Measurements from ENCODE around the gene CCL22. TPM values are rescaled to one million over a fixed set of nuclear protein-coding genes. Genes with fewer than 3 reads are reported as not detected.
A peak's percentile ranks its signal among the peaks of the same experiment; 100 is the strongest.
"Not testable (repeated sequence)": the region's sequence is repeated elsewhere in the genome, so short reads cannot be mapped to it uniquely, and the experiment has no call there.

Gene CCL22
- total RNA-seq, 1 experiment from 2014 or later, result not detected

DNA sequence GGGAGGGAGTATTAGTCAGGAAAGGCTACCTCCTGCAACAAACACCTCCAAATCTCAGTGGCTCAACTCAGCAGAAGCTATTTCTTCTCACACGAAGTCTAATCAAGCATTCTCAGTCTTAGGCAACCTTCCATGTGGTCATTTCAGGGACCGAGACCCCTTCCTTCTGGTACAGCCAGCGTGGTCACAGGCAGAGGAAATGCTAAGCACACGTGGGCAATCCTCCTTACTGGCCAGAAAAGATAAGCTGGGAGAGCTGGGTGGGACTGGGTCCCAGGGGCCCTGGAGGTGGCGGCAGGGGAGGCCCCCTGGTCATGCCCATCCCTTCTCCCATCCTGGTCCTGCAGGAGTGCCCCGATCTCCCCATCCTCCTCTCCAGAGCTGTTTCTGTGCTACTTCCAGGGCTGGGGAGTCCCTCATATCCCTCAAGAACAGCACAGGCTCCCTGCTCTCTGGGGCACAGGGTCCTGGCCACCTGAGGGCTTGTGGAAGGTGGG, 8.0 kb downstream of the CCL22 start:
- H3K36me3 ChIP-seq, result no peaks in the 10 kb centered on the region
- no peaks in the 10 kb centered on the region; the same call in 1 of the 2 replicates for H3K9me3 ChIP-seq
- no peak overlapping the region for H3K4me3 ChIP-seq
- peaks cover 3% of the 10 kb centered on the region; the same call in 1 of the 2 replicates for H3K27me3 ChIP-seq
- no peak for DNase-seq

DNA sequence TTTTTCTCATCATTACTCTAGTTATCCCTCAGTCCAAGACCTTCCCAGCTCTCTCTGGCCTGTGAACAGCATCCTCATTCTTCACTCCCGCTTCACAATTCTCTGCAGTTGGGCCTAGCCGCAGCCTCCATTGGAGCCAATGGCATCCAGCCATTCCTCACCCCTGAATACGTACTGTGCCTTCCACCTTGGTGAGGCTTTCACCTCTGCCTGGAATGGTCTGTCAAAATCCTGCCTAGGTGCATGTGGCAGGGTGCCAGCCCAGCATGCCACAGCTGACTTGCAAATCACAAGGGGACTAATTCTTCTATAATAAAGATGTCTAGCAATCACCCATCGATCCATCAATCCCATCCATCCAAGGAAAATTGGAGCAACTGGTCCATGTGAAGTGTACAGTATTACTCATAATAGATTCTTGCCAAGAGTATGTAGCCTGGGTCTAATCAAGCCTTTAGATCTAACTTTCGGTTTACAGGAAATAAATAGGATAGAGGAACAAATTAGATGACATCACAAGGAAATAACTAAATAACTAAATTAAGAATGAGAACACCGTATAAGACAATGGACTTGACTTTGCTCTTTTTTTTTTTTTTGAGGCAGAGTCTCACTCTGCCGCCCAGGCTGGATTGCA, 8.7 kb downstream of the CCL22 start:
- Histone ChIP-seq H3K27me3 (peaks cover 3% of the 10 kb centered on the region; the same call in 1 of the 2 replicates), H3K36me3 (no peaks in the 10 kb centered on the region), H3K4me3 (no peak overlapping the region), H3K9me3 (no peaks in the 10 kb centered on the region; the same call in 1 of the 2 replicates)
- no peak for DNase-seq

DNA sequence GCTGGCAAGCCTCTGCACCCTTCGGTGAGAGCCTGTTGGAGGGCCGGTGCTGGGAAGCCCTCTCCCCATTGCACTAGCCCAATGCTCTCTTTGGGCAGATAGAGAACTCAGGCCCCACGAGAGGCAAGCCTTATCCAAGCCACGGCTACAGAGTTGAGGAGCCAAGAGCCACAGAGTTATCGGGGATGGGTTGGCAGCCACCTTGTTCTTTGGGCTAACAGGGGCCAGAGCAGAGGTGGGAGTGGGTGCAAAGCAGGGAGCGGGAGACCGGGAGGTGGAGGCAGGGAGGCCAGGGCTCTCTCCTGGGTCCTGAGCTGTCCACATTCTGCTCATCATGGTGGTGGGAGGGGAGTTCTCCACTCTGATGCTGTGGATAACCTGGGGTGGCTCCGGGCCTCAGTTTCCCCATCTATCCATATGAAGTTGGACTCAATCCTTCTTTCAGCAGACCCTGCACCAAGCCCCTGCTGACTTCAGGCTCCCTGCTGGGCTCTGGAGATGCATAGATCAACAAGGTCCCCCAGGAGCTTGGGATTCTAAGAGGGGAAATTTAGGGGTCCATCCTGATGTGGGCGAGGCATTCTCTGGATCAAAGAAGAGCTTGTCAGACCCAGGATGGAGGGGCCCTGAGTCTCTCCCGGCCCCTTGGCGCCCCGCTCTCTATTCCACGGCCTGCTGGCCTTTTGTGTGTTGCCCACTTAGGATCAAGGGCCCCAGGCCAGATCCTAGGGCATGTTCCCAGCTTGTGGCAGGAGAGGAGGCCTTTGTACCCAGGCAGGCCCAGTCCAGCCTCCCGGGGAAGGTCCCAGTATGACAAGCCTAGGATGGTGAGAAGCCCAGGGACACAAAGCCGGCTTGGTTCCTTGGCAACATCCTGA, 13.2 kb downstream of the CCL22 start:
- no peak for DNase-seq
- no peak overlapping the region for H3K4me3 ChIP-seq
- H3K9me3 ChIP-seq, result no peaks in the 10 kb centered on the region; the same call in 1 of the 2 replicates
- H3K36me3 ChIP-seq, result no peaks in the 10 kb centered on the region
- H3K27me3 ChIP-seq, result peaks cover 9% of the 10 kb centered on the region; the same call in 1 of the 2 replicates

DNA sequence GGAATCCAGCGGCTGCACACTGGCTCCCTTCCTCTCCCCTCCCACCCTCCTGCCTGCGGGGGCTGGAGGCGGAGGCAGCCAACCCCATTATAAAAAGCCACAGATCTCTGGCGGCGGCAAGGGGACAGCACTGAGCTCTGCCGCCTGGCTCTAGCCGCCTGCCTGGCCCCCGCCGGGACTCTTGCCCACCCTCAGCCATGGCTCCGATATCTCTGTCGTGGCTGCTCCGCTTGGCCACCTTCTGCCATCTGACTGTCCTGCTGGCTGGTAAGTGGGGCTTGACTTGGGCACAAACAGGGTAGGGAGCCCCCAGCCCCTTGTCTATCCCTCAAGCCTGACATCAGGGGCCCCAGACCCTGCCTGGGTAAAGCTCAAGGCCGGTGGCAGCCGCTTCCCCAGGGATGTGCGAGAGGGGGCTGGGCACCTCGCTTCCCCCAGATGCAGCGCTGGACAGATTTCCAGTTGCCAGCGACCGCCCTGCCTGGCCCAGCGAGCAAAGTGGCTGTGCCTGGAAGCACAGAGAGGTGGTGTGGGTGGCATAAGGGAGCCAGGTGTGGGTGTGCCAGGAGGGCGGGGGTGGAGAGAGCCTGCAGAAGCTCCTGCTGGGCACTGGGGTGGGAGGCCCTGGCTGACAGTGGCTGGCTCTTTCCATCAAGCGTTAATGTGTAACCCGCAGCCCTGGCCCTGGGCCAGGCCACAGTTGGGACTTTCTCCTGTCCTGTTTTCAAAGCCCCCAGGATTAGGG, 14.0 kb downstream of the CCL22 start, which contains the start of gene CX3CL1:
CX3CL1 (plus strand) TSS at position 119 of the 745 bp plus-strand sequence; CDS start at position 198, 79 bp downstream.
- no peaks in the 10 kb centered on the region; the same call in 1 of the 2 replicates for H3K9me3 ChIP-seq
- peak; percentile 36 for DNase-seq
- H3K27me3 ChIP-seq, result peaks cover 13% of the 10 kb centered on the region; the same call in 1 of the 2 replicates
- H3K36me3 ChIP-seq, result no peaks in the 10 kb centered on the region
- no peak within 1 kb of the TSS for H3K4me3 ChIP-seq

DNA sequence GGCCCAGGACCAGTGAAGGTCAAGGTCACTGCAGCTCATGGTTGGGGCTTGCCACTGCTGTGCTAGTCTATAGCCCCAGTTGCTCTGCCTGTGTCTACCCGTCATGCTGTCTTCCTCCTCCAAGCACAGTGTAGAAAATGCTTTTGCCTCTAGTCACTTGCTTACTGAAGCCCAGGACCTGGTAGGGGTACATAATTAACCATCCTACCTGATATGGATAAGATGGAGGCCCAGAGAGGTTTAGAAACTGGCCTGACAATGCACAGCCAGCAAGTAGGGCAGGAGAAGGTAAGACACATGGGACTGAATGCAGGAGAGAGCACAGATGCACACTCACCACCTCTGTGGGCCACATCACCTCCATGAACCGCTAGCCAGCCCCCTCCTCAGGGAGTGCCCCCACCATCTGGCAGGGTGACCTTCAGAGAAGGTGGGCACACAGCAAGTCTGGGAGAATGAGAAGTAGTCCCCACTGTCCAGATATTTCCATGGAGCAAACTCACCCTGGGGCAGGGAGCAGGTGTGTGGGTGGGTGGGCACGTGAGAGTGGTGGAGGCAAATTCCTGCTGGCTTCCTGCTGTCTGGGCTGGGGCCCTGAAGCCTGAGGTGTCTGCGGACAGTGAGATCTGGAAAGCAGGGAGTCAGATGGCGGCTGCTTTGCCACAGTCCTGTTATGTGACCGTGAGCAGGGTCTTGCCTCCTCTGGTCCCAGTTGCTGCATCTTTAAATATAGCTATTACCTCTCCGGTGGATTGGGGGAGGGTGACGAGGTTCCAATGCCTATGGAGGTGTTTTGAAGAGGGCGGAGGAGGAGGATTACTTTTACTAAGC, 14.7 kb downstream of the CCL22 start:
- peaks cover 13% of the 10 kb centered on the region; the same call in 1 of the 2 replicates for H3K27me3 ChIP-seq
- DNase-seq, result no peak
- H3K4me3 ChIP-seq, result no peak overlapping the region

DNA sequence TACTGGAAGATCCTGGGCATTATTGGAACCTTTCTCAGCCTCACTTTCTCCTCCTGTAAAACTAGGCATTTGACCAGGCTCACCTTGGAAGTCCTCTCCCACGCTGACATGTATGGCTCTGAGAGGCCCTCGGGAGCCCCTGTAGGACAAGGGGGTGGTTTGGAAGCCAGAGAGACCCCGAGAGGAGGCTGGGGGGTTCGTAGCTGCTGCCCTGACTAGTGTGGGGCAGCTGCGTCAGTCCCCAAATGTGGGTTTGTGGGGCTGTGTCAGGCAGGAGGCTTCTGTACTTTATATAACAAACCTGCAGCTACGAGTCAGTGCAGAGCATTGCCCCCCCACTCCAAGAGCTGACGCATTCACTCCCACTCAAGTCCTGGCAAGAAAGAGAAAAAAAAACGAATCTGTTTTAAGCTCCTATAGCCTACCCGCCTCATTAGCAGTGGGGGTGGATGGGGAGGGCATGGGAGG, 15.5 kb downstream of the CCL22 start:
- no peak for DNase-seq
- H3K36me3 ChIP-seq, result no peaks in the 10 kb centered on the region
- H3K27me3 ChIP-seq, result peaks cover 11% of the 10 kb centered on the region; the same call in 1 of the 2 replicates
- no peak overlapping the region for H3K4me3 ChIP-seq
- H3K9me3 ChIP-seq, result no peaks in the 10 kb centered on the region; the same call in 1 of the 2 replicates

More for the DNA sequence above, 14.7 kb downstream of the CCL22 start:
- no peaks in the 10 kb centered on the region for H3K36me3 ChIP-seq
- H3K9me3 ChIP-seq, result no peaks in the 10 kb centered on the region; the same call in 1 of the 2 replicates

DNA sequence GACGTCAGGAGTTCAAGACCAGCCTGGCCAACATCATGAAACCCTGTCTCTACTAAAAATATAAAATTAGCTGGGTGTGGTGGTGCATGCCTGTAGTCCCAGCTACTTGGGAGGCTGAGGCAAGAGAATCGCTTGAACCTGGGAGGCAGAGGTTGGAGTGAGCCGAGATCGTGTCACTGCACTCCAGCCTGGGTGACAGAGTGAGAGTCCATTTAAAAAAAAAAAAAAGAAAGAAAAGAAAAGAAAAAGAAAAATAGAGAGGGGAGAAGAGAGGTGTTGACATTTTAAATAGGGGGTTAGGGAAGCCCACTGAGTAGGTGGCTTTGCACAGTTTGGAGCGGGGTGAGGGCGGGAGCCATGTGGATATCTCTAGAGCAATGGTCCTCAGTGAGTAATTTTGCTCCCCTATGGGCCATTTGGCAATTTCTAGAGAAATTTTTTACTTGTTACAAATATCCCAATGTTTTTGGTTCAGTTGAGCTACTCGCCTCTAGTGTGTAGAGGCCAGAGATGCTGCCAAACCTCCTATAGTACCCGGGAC, 16.4 kb downstream of the CCL22 start:
- not testable (repeated sequence) for H3K4me3 ChIP-seq, H3K36me3 ChIP-seq, DNase-seq, H3K9me3 ChIP-seq, H3K27me3 ChIP-seq

DNA sequence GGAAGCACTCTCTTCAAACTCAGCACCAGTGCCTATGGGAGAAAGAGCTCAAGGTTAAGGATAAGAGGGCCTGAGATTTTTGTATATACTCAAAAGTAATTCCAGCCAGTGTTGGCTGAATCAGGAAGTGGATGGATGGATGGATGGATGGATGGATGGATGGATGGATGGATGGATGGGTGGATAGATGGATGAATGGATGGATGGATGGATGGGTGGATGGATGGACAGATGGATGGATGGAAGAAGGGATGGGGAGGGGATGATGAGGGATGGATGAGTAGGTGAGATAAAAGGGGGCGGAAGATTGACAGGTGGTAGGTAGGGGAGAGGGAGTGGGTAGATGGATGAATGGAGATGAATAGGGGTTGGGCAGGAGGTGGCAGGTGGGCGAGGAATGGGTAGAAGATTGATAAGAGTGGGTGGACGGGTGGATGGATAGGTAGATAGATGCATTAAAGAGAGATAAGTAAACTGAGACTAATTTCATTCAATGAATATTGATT, 17.8 kb downstream of the CCL22 start:
- H3K9me3 ChIP-seq, result no peaks in the 10 kb centered on the region
- no peak overlapping the region for H3K4me3 ChIP-seq
- no peak for DNase-seq
- peaks cover 10% of the 10 kb centered on the region; the same call in 1 of the 2 replicates for H3K27me3 ChIP-seq
- H3K36me3 ChIP-seq, result no peaks in the 10 kb centered on the region

DNA sequence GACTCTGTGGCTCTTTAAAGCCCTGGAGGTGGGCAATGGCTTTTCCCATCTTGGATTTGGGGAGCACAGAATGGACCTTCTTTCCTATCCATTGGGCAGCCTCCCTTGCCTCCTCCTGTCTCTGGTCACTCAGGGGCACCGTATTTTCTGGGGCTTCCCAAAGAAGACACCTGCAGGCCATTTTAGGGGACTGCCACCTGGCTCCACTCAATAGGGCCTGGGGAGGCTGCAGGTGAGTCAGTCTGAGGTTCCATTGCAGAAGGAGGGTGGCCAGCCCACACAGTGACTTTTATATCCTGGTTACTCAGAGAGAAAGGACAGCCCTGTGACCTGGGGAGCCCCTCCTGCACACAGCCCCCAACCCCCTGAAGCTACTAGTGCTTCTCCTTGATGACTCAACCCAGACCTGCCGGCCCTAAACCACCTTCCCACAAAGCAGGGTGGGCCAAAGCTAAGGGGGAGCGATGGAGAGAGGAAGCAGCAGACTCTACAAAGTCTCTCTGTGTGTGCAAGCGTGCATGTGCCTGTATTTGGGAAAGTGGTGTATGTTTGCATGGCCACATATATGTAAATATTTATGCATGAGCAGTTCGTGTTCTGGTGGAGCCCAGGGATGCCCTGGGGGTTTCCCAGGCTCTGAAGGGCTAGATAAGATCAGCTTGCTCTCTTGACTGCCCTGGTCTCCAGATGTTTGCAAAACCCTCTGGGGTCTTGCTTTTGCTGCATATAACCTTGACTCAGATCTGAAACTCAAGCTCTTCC, 18.7 kb downstream of the CCL22 start:
- no peaks in the 10 kb centered on the region for H3K36me3 ChIP-seq
- peaks cover 10% of the 10 kb centered on the region; the same call in 1 of the 2 replicates for H3K27me3 ChIP-seq
- DNase-seq, result no peak
- H3K9me3 ChIP-seq, result no peaks in the 10 kb centered on the region
- no peak overlapping the region for H3K4me3 ChIP-seq

DNA sequence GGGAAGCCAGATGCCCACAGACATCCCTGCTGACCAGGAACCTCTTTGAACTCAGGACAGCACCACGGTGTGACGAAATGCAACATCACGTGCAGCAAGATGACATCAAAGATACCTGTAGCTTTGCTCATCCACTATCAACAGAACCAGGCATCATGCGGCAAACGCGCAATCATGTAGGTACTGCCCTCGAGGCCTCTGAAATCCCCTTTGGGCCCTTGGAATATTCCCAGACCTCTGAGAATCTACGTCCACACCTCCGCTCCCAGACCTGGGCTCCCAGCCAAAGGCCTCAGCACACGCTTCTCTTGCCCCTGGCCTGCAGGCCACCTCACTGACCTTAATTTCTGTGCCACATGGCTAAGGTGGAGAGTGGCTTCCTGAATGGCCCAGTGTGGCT, 21.0 kb downstream of the CCL22 start:
- peaks cover 10% of the 10 kb centered on the region; the same call in 1 of the 2 replicates for H3K27me3 ChIP-seq
- no peak overlapping the region for H3K4me3 ChIP-seq
- DNase-seq, result no peak
- no peaks in the 10 kb centered on the region for H3K36me3 ChIP-seq
- no peaks in the 10 kb centered on the region for H3K9me3 ChIP-seq

DNA sequence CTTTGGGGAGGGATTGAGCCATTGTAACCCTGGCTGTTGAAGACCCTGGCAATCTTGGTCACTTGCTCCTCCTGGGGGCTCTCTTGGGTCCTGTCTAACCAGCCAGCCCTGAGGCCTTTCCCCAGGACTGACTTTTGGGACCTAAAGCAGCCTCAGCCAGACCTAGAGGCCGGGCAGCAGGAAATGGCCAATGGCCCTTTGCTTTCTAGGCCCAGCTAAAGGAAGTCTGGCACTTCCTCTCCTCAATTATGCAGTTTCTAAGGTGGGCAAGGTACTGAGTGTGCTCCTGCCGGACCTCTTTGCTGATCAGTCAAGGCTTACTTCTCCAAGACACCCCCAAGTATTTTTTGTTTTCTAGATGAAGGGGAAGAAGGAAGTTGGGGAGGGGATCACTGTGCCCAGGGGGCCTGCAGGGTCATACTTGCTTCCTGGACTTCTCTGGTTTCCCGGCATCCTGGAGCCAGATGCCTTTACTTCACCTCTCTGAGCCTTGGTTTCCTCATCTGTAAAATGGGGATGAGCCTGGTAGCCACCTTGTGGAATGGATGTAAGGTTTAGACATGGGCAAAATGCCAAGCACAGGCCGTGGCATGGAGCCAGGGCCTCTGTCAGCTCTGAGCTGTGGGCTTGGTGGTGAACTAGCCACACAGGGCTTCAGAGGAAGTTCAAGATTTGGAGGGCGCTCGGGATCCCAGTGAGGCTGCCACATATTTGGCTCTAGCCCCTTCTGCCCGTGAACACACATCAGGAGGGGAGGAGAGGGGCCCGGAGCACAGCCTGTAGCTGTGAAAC, 22.3 kb downstream of the CCL22 start:
- no peak overlapping the region for H3K4me3 ChIP-seq
- peak; percentile 41 for DNase-seq

DNA sequence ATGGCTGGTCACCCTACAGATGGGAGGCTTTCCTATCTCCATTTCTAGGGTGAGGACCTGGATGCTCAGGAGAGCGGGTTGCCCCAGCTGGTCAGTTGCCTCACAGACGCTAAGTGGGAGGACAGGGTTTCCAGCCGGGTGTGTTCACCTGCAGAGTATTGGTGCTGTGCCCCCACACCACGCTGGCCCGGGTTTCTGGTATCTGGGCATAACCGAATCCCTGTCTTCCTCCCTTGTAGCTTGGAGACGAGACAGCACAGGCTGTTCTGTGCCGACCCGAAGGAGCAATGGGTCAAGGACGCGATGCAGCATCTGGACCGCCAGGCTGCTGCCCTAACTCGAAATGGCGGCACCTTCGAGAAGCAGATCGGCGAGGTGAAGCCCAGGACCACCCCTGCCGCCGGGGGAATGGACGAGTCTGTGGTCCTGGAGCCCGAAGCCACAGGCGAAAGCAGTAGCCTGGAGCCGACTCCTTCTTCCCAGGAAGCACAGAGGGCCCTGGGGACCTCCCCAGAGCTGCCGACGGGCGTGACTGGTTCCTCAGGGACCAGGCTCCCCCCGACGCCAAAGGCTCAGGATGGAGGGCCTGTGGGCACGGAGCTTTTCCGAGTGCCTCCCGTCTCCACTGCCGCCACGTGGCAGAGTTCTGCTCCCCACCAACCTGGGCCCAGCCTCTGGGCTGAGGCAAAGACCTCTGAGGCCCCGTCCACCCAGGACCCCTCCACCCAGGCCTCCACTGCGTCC, 23.4 kb downstream of the CCL22 start:
- Histone ChIP-seq H3K4me3 (no peak overlapping the region), H3K36me3 (no peaks in the 10 kb centered on the region), H3K27me3 (peaks cover 2% of the 10 kb centered on the region; the same call in 1 of the 2 replicates), H3K9me3 (no peaks in the 10 kb centered on the region)
- no peak for DNase-seq

More for the DNA sequence above, 22.3 kb downstream of the CCL22 start:
- Histone ChIP-seq H3K27me3 (peaks cover 7% of the 10 kb centered on the region; the same call in 1 of the 2 replicates), H3K9me3 (no peaks in the 10 kb centered on the region), H3K36me3 (no peaks in the 10 kb centered on the region)

Data from MG63 (cell line).